ENCODE measurements around the gene POU3F1. TPM values are rescaled to one million over a fixed set of nuclear protein-coding genes. Genes with fewer than 3 reads are reported as not detected.

Gene POU3F1
- total RNA-seq, 1 experiment from 2014 or later = 5.8 TPM

GRCh38 chr1:38030596-38031512 is 15.7 kb downstream of the POU3F1 start:
- Histone ChIP-seq H2BK5ac (ENCODE audit: insufficient read length, low read length) (no peak overlapping the region), H2BK120ac (ENCODE audit: low read depth, low read length, poor library complexity, severe bottlenecking) (no peak overlapping the region), H3K27me3 (ENCODE audit: insufficient read depth, low read length) (no peaks in the 10 kb centered on the region), H3K9ac (ENCODE audit: extremely low read depth, insufficient read length, low read length) (no peak overlapping the region), H3K4me2 (ENCODE audit: insufficient read depth, insufficient read length, low read length) (no peak overlapping the region), H3K23ac (ENCODE audit: insufficient read length, low read depth, low read length) (no peak overlapping the region), H2AK5ac (ENCODE audit: insufficient read length, low read length) (no peak overlapping the region), H3K27ac (ENCODE audit: insufficient read length, low read depth, low read length) (no peak overlapping the region), H3K79me2 (ENCODE audit: insufficient read depth, low read length) (no peaks in the 10 kb centered on the region), H2BK20ac (ENCODE audit: low read depth, low read length, poor library complexity, severe bottlenecking) (no peak overlapping the region), H2BK12ac (ENCODE audit: insufficient read length, low read depth, low read length) (no peak overlapping the region), H3K56ac (ENCODE audit: insufficient read length, low read depth, low read length) (no peak overlapping the region), H4K8ac (replicated peaks; ENCODE audit: insufficient read length, low read depth, low read length) (no peak overlapping the region), H3T11ph (ENCODE audit: low read length) (no peak overlapping the region), H4K91ac (ENCODE audit: insufficient read length, low read depth, low read length) (no peak overlapping the region), H3K14ac (ENCODE audit: insufficient read depth, low read length) (no peak overlapping the region; the same call in 1 of the 2 replicates), H4K20me1 (ENCODE audit: control insufficient read depth, insufficient read depth, insufficient read length) (no peaks in the 10 kb centered on the region), H3K9me3 (ENCODE audit: control insufficient read depth, low read depth, low read length) (no peaks in the 10 kb centered on the region), H3K4ac (ENCODE audit: low read depth, low read length) (no peak overlapping the region), H4K5ac (ENCODE audit: insufficient read length, low read depth, low read length) (no peak overlapping the region), H3K4me1 (ENCODE audit: insufficient read depth, low read length) (peaks cover 2% of the 10 kb centered on the region; the same call in 1 of the 2 replicates), H3K79me1 (ENCODE audit: insufficient read depth, low read depth, low read length, poor library complexity, severe bottlenecking) (no peaks in the 10 kb centered on the region), H2AFZ (ENCODE audit: low read length) (no peak overlapping the region), H3K23me2 (ENCODE audit: insufficient read length, low read depth, low read length, poor library complexity, severe bottlenecking) (no peaks in the 10 kb centered on the region), H2BK15ac (ENCODE audit: low read depth, low read length) (no peak overlapping the region), H3K18ac (ENCODE audit: insufficient read length, low read depth, low read length) (no peak overlapping the region)
- Mint-ChIP-seq H3K36me3 (ENCODE audit: insufficient read depth in 1 of 3, low read depth in 3 of 3) (peaks cover 0 to 12% (median under 1%) of the 10 kb centered on the region in 3 experiments; a peak in 5 of 7 replicates), H3K4me3 (peak overlapping the region in 1 of 2 experiments; percentile 25; a peak in 1 of 5 replicates), H3K27me3 (ENCODE audit: low read depth) (no peaks in the 10 kb centered on the region; the same call in 1 of the 2 replicates), H3K4me1 (peaks cover 35 to 56% of the 10 kb centered on the region in 2 experiments), H3K9me3 (no peaks in the 10 kb centered on the region), H3K27ac (peak overlapping the region in 1 of 3 experiments; percentile 86; a peak in 2 of 7 replicates)
- no CpG with 5 or more reads among the region's 17 CpGs for WGBS (ENCODE audit: extremely low coverage, insufficient read length, low lambda C conversion rate)
- no peak for TF ChIP-seq CTCF (conservative IDR thresholded peaks at IDR 0.05)
- no peak for DNase-seq

Measured in H9 (cell line).